SK-N-SH (cell line): ENCODE data around the gene THSD7B. TPM values are rescaled to one million over a fixed set of nuclear protein-coding genes. Genes with fewer than 3 reads are reported as not detected.

ENCODE experiments used
- CTCF ChIA-PET: fragments of 300-600, 350-600 bp; formaldehyde crosslinking; extraction: SDS; loops from one replicate; lab custom pipeline; 2021; lab: Yijun Ruan, JAX
- POLR2A ChIA-PET: fragments of 350-600 bp; sonication (Branson Sonifier 250); formaldehyde crosslinking; extraction: SDS; loops from one replicate; lab custom pipeline; 2020; ENCODE audit warnings: antibody characterized with exemption, inconsistent platforms; lab: Yijun Ruan, JAX
- DNase-seq: peaks from one replicate; pipeline ENCODE4 v3.0.0; 2012
- H2AFZ ChIP-seq: fragments of 200-600 bp; sonication (generic); 2 replicates; pipeline ENCODE4 v1.8.1; 2016; ENCODE audit warnings: antibody characterized with exemption, mild to moderate bottlenecking, low read depth
- H3F3A ChIP-seq: fragments of 200-600 bp; sonication (generic); replicated peaks from 2 replicates; pipeline ENCODE3; 2016; ENCODE audit warnings: antibody characterized with exemption, mild to moderate bottlenecking; ENCODE audit not compliant: insufficient read depth
- H3K27ac ChIP-seq, 2 experiments: fragments of 200-500 bp in 1 of 2; fragments of 200-600 bp in 1 of 2; sonication (Bioruptor generic) in 1 of 2; sonication (generic), shearing (Covaris generic) in 1 of 2; 2 replicates each; pipeline versions ENCODE4 v1.5.1 to v1.6.1; 2014 to 2016; ENCODE audit warnings: low read depth in 2 of 2, inconsistent platforms in 1 of 2, low read length in 1 of 2, mild to moderate bottlenecking in 1 of 2, mixed read lengths in 1 of 2
- H3K27me3 ChIP-seq: fragments of 200-600 bp; sonication (generic), shearing (Covaris generic); 2 replicates; pipeline ENCODE4 v1.6.1; 2016; ENCODE audit warnings: mixed run types; ENCODE audit not compliant: insufficient read depth
- H3K36me3 ChIP-seq, 2 experiments: fragments of 200-500 bp in 1 of 2; fragments of 200-600 bp in 1 of 2; sonication (Bioruptor generic) in 1 of 2; sonication (generic) in 1 of 2; replicated peaks in 1 of 2; 2 replicates each; pipeline versions ENCODE3 to v1.5.1; 2014 to 2016; ENCODE audit warnings: low read length in 1 of 2, mild to moderate bottlenecking in 1 of 2; ENCODE audit not compliant: insufficient read depth in 2 of 2, control insufficient read depth in 1 of 2
- H3K4me1 ChIP-seq, 2 experiments: fragments of 200-500 bp in 1 of 2; fragments of 200-600 bp in 1 of 2; sonication (Bioruptor generic) in 1 of 2; sonication (generic), shearing (Covaris generic) in 1 of 2; 2 replicates each; pipeline versions ENCODE4 v1.5.1 to v1.6.1; 2014 to 2016; ENCODE audit warnings: low read depth in 1 of 2, low read length in 1 of 2, mixed run types in 1 of 2; ENCODE audit not compliant: insufficient read depth in 2 of 2, control insufficient read depth in 1 of 2
- H3K4me2 ChIP-seq: fragments of 200-600 bp; sonication (generic), shearing (Covaris generic); 2 replicates; pipeline ENCODE4 v1.6.1; 2017; ENCODE audit warnings: mixed run types
- H3K4me3 ChIP-seq, 2 experiments: fragments of 200-500 bp in 1 of 2; fragments of 200-600 bp in 1 of 2; sonication (Bioruptor generic) in 1 of 2; sonication (generic), shearing (Covaris generic) in 1 of 2; 2 replicates each; pipeline versions ENCODE4 v1.5.1 to v1.8.1; 2014 to 2016; ENCODE audit warnings: low read depth in 2 of 2, inconsistent platforms in 1 of 2, low read length in 1 of 2, mild to moderate bottlenecking in 1 of 2, mixed read lengths in 1 of 2, moderate library complexity in 1 of 2
- H3K79me2 ChIP-seq: fragments of 200-600 bp; sonication (generic); 2 replicates; pipeline ENCODE4 v1.8.1; 2017; ENCODE audit warnings: mild to moderate bottlenecking; ENCODE audit not compliant: insufficient read depth
- H3K9ac ChIP-seq: fragments of 200-600 bp; sonication (generic); 2 replicates; pipeline ENCODE4 v1.6.1; 2017; ENCODE audit warnings: mixed run types
- H3K9me2 ChIP-seq: fragments of 200-600 bp; sonication (generic); 2 replicates; pipeline ENCODE4 v1.6.1; 2017; ENCODE audit warnings: mixed run types
- H3K9me3 ChIP-seq: fragments of 200-600 bp; sonication (generic); 2 replicates; pipeline ENCODE4 v1.6.1; 2017; ENCODE audit warnings: mixed run types, mild to moderate bottlenecking, moderate library complexity
- H4K20me1 ChIP-seq: fragments of 200-600 bp; sonication (generic); 2 replicates; pipeline ENCODE4 v1.6.1; 2017; ENCODE audit warnings: mild to moderate bottlenecking, mixed run types; ENCODE audit not compliant: insufficient read depth
- CHD2 ChIP-seq: fragments of 150-350 bp; IDR thresholded peaks from 2 replicates; pipeline ENCODE4 v1.6.1; 2018; ENCODE audit warnings: low read length; ENCODE audit not compliant: partially characterized antibody
- EZH2phosphoT487 ChIP-seq: fragments of 200-600 bp; sonication (generic); IDR thresholded peaks from 2 replicates; pipeline ENCODE4 v1.6.1; 2017; ENCODE audit warnings: low read depth, mixed run types, mild to moderate bottlenecking, antibody characterized with exemption, moderate library complexity, borderline replicate concordance
- FOSL2 ChIP-seq: IDR thresholded peaks from 2 replicates; pipeline ENCODE4 v1.4.0; 2012; ENCODE audit warnings: low read depth, mild to moderate bottlenecking, moderate library complexity, borderline replicate concordance
- FOXM1 ChIP-seq: IDR thresholded peaks from 2 replicates; pipeline ENCODE4 v1.4.0; 2012; ENCODE audit warnings: low read depth, mild to moderate bottlenecking
- GABPA ChIP-seq: IDR thresholded peaks from 2 replicates; pipeline ENCODE4 v1.4.0; 2012; ENCODE audit warnings: low read depth, mild to moderate bottlenecking
- GATA2 ChIP-seq: sonication (generic); formaldehyde crosslinking; IDR thresholded peaks from 2 replicates; pipeline ENCODE4 v1.5.0; 2020; ENCODE audit warnings: mild to moderate bottlenecking, missing genetic modification reagents
- MAX ChIP-seq: IDR thresholded peaks from 2 replicates; pipeline ENCODE4 v1.4.0; 2012; ENCODE audit warnings: low read depth
- MEF2A ChIP-seq: IDR thresholded peaks from 2 replicates; pipeline ENCODE4 v1.4.0; 2012; ENCODE audit warnings: low read depth, borderline replicate concordance
- NFIC ChIP-seq: IDR thresholded peaks from 2 replicates; pipeline ENCODE4 v1.4.0; 2012; ENCODE audit warnings: borderline replicate concordance
- POLR2AphosphoS5 ChIP-seq: IDR thresholded peaks from 2 replicates; pipeline ENCODE4 v1.6.1; 2012; ENCODE audit warnings: low read depth, low read length
- REST ChIP-seq: IDR thresholded peaks from 2 replicates; pipeline ENCODE4 v1.6.1; 2012; ENCODE audit warnings: mild to moderate bottlenecking, low read depth, low read length, moderate library complexity
- RXRA ChIP-seq: IDR thresholded peaks from 2 replicates; pipeline ENCODE4 v1.4.0; 2012; ENCODE audit warnings: low read depth, mild to moderate bottlenecking, borderline replicate concordance
- SIN3A ChIP-seq: IDR thresholded peaks from 2 replicates; pipeline ENCODE4 v1.6.1; 2012; ENCODE audit warnings: low read depth, mild to moderate bottlenecking, low read length, moderate library complexity, borderline replicate concordance
- TAF1 ChIP-seq: IDR thresholded peaks from 2 replicates; pipeline ENCODE4 v1.6.1; 2012; ENCODE audit warnings: low read depth, mild to moderate bottlenecking, low read length, moderate library complexity, borderline replicate concordance
- TCF12 ChIP-seq: IDR thresholded peaks from 2 replicates; pipeline ENCODE4 v1.4.0; 2012
- USF1 ChIP-seq: IDR thresholded peaks from 2 replicates; pipeline ENCODE4 v1.4.0; 2012; ENCODE audit warnings: low read depth, borderline replicate concordance
- USF2 ChIP-seq: fragments of 150-350 bp; IDR thresholded peaks from 2 replicates; pipeline ENCODE4 v1.6.1; 2017; ENCODE audit warnings: antibody characterized with exemption, low read length, low read depth, borderline replicate concordance
- WGBS: methylation state at CpG from one replicate; pipeline ENCODE4 v1.1.6; 2017; ENCODE audit warnings: low lambda C conversion rate; 5-methylcytosine and 5-hydroxymethylcytosine counted together
- polyA plus RNA-seq, 3 experiments: library from polyadenylated mRNA; depleted of rRNA; stranded (reverse); fragments of >200 nt; gene quantifications; 2 replicates each; pipeline ENCODE4 v1.2.3, GENCODE V29; 2012

THSD7B gene
- polyA plus RNA-seq, 1 of the 3 experiments (the other 2 are of a cell fraction) = not detected

- no peak overlapping the region for H3K4me3 ChIP-seq
- 56% methylated on average over 3 of the region's 3 CpGs for WGBS
- H3K9ac ChIP-seq = no peak overlapping the region
- no peak for DNase-seq
- no peak overlapping the region for H2AFZ ChIP-seq
- TF ChIP-seq USF2 (no peak), FOSL2 (no peak), RXRA (no peak), USF1 (no peak), NFIC (no peak), FOXM1 (no peak), SIN3A (no peak), MEF2A (no peak), TAF1 (no peak), GATA2 (CRISPR knock-in tag) (no peak), POLR2AphosphoS5 (no peak), CHD2 (no peak), GABPA (no peak), TCF12 (no peak), MAX (no peak), REST (no peak), EZH2phosphoT487 (no peak)
- no peaks in the 10 kb centered on the region for H3K79me2 ChIP-seq
- ChIA-PET CTCF (no interaction called here), POLR2A (no interaction called here)
- no peaks in the 10 kb centered on the region for H3K9me2 ChIP-seq
- H3K27me3 ChIP-seq = no peaks in the 10 kb centered on the region
- no peak overlapping the region for H3K4me2 ChIP-seq
- H3K27ac ChIP-seq = no peak overlapping the region
- no peaks in the 10 kb centered on the region for H3K36me3 ChIP-seq
- H3K9me3 ChIP-seq = no peaks in the 10 kb centered on the region
- no peaks in the 10 kb centered on the region for H3F3A ChIP-seq
- H4K20me1 ChIP-seq = no peaks in the 10 kb centered on the region
- peaks cover 0 to 19% of the 10 kb centered on the region in 2 experiments; a peak in 2 of 4 replicates for H3K4me1 ChIP-seq
Observed at GRCh38 chr2:137670111-137670510, 904.8 kb downstream of the THSD7B start.
